Measurements from ENCODE around the gene CHRM1.
A peak's percentile ranks its signal among the peaks of the same experiment; 100 is the strongest.

Gene CHRM1

DNA sequence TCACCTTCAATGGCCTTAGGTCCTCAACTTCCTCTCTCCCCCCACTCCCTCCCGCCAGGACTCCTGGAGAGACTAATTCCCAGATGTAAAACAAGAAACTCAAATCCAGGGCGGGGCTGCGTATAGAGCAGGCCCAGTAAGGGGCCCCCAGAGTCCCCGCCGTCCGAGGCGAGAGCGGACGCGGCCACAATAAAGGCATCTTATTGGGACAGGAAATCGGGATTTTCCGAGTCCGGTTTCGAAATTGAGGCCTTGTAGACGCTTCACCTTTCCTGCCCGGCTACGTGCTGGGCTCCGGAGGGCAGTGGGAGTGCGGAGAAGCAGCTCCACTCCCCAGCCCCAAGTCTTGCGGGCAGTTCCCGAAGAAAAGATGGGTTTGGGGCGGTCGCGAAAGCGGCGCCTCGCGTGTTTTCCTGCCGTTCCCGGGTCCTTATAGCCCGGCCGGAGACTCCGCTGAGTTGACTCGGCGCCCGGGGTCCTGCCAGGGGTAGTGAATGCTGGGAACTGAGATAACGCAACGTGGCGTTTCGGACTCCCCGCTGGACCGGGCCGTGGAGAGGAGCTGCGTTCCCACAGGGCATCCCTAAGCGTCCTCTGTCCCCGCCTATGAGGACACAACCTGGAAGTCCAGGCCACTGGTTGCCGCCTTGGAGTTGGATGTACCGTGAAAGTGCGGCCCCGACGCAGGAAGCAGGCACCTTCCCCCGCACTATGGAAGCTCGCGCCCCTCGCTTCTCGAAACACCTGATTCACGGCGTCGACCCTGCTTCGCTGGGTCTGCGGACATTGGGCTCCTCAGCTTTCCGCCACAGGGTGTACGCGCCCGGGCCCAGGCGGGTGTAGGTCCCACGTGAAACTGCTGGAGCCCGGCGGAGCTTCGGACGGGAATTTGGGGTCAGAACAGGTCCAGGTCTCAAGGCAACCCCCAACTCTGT, 4.8 kb upstream of the CHRM1 start:
- no peak for DNase-seq (ENCODE audit: low read depth in 2 of 2)

- no peak for DNase-seq (ENCODE audit: low read depth in 2 of 2)
Observed at GRCh38 chr11:62925308-62925707, 4.1 kb upstream of the CHRM1 start.

GRCh38 chr11:62923601-62924411, 2.6 kb upstream of the CHRM1 start:
- peak in 1 of 2 donors; percentile 10 for DNase-seq (ENCODE audit: low read depth in 2 of 2)

- peak in 1 of 2 donors; percentile 42 for DNase-seq (ENCODE audit: low read depth in 2 of 2)
Observed at GRCh38 chr11:62922653-62923431, 1.7 kb upstream of the CHRM1 start.

DNA sequence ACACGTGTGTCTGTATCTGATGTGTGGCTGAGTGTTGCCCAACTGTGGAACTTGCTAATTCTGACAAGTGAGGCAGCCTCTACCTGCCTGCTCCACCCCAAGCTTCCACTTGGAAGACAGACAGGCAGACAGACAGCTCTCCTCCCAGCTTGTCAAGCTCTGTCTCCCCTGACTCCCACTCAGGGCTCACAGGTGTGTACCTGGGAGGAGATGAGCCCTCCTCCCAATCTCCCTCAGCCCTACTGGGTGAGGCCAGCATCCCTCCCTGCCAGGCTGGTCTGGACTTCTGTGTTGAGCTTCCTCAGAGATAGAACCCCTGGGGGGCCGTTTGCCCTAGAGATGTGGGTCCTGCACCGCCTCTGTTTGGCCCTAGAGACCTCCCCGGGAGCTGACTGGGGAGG, 1.0 kb upstream of the CHRM1 start:
- DNase-seq (ENCODE audit: low read depth in 2 of 2): no peak

- DNase-seq (ENCODE audit: low read depth in 2 of 2): no peak
Observed at GRCh38 chr11:62921573-62922188, 518 bp upstream of the CHRM1 start.

DNA sequence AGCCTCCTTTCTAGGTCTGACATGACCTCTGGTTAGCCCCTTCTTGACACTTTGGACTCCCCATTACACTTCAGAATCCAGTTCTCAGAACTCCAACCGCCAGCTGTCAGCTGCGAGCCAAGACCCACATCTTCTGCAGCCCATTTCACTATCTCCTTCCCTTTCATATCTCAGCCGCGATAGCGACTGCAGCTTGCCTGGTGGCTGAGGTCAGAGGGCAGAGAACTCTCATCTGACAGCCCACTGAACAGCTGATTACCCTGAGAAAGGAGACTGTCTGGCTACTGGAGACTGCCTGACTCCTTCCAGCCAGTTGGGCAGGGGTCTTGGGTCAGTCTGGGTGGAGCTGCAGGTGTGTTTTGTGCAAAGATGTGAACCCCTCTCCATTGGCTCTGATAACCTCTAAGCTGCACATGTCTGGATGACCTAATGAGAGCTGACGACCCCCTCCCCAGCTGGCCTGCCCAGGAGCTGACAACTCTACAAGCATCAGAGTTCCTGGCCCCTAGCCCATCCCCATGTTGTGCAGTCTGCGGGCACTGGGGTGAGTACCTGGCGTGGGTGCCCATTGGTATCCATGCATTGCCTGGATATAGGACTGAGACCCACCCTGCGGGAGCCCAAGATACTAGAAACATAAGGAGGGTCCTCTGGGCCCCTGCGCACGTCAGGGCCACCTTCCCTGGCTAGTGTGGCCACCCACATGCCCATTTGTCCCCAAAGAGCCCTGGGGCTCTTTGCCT, 1.1 kb downstream of the CHRM1 start:
- DNase-seq (ENCODE audit: low read depth in 2 of 2): no peak

GRCh38 chr11:62919476-62919875, 1.7 kb downstream of the CHRM1 start:
- DNase-seq (ENCODE audit: low read depth in 2 of 2): no peak

- DNase-seq (ENCODE audit: low read depth in 2 of 2): no peak
Observed at GRCh38 chr11:62918531-62918930, 2.6 kb downstream of the CHRM1 start.

DNA sequence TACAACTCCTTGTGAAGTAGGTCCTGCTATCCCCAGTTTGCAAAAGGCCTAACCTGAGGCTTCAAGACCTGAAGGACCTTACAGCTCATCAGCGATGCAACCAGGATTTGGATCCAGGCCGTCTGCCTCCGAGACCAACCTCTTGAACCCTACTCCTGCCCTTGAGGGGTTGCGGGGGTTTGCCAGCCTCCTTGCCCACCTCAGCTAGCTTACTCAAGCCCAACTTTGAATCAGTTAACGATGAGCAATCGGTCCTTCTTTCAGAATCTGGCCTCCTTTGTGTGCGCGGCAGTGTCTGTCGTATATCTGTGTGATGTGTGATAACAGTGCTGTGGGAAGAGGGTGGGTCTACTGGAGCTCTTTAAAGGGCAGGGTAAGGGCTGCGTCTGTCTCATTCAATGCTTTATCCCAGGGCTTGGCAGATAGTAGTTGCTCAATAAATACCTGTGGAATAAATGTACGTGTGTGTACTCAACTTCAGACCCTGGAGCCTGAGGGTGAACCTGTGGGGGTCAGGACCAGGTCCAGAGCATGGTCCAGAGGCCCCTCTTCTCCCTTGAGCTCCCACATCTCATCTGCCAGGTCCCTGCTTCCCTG, 3.2 kb downstream of the CHRM1 start:
- DNase-seq (ENCODE audit: low read depth in 2 of 2): no peak

GRCh38 chr11:62914416-62914815, 6.7 kb downstream of the CHRM1 start:
- DNase-seq (ENCODE audit: low read depth in 2 of 2): no peak

GRCh38 chr11:62912268-62912667, 8.9 kb downstream of the CHRM1 start:
- DNase-seq (ENCODE audit: low read depth in 2 of 2): no peak

- DNase-seq (ENCODE audit: low read depth in 2 of 2): no peak
Observed at GRCh38 chr11:62911137-62912130, 9.7 kb downstream of the CHRM1 start.

- DNase-seq (ENCODE audit: low read depth in 2 of 2): no peak
Observed at GRCh38 chr11:62910141-62910882, 10.9 kb downstream of the CHRM1 start.

GRCh38 chr11:62909107-62909894, 11.9 kb downstream of the CHRM1 start:
- DNase-seq (ENCODE audit: low read depth in 2 of 2): peak in 1 of 2 donors; percentile 9

- no peak for DNase-seq (ENCODE audit: low read depth in 2 of 2)
Observed at GRCh38 chr11:62908468-62909072, 12.6 kb downstream of the CHRM1 start.

GRCh38 chr11:62905927-62906531, 15.1 kb downstream of the CHRM1 start:
- DNase-seq (ENCODE audit: low read depth in 2 of 2): peak; percentile 72 to 73
